H9 (cell line): ENCODE data around the gene CYP21A2. TPM values are rescaled to one million over a fixed set of nuclear protein-coding genes. Genes with fewer than 3 reads are reported as not detected.
"Not testable (repeated sequence)": the region's sequence is repeated elsewhere in the genome, so short reads cannot be mapped to it uniquely, and the experiment has no call there.

Experiments
- DNase-seq: peaks from one replicate; pipeline ENCODE4 v3.0.0-alpha.2; 2017
- H2AFZ ChIP-seq: one replicate; pipeline ENCODE4 v1.6.1; 2013; ENCODE audit warnings: mild to moderate bottlenecking, low read length, control low read depth, moderate library complexity
- H2AK5ac ChIP-seq: 2 replicates; pipeline ENCODE4 v1.6.1; 2013; ENCODE audit warnings: low read length, control low read depth, mixed read lengths; ENCODE audit not compliant: insufficient read length
- H2BK120ac ChIP-seq: one replicate; pipeline ENCODE4 v1.6.1; 2013; ENCODE audit warnings: low read depth, mild to moderate bottlenecking, low read length, control low read depth, inconsistent platforms; ENCODE audit not compliant: poor library complexity, severe bottlenecking
- H2BK12ac ChIP-seq: 2 replicates; pipeline ENCODE4 v1.6.1; 2013; ENCODE audit warnings: low read length, control low read depth, mixed read lengths, low read depth; ENCODE audit not compliant: insufficient read length
- H2BK15ac ChIP-seq: 2 replicates; pipeline ENCODE4 v1.6.1; 2013; ENCODE audit warnings: low read depth, low read length, control low read depth
- H2BK20ac ChIP-seq: one replicate; pipeline ENCODE4 v1.6.1; 2013; ENCODE audit warnings: low read depth, mild to moderate bottlenecking, low read length, control low read depth, inconsistent platforms; ENCODE audit not compliant: poor library complexity, severe bottlenecking
- H2BK5ac ChIP-seq: 2 replicates; pipeline ENCODE4 v1.6.1; 2013; ENCODE audit warnings: low read length, control low read depth, mixed read lengths; ENCODE audit not compliant: insufficient read length
- H3K14ac ChIP-seq: 2 replicates; pipeline ENCODE4 v1.6.1; 2013; ENCODE audit warnings: low read length, control low read depth; ENCODE audit not compliant: insufficient read depth
- H3K18ac ChIP-seq: 2 replicates; pipeline ENCODE4 v1.6.1; 2013; ENCODE audit warnings: low read depth, mild to moderate bottlenecking, mixed read lengths, low read length, control low read depth; ENCODE audit not compliant: insufficient read length
- H3K23ac ChIP-seq: 2 replicates; pipeline ENCODE4 v1.6.1; 2013; ENCODE audit warnings: low read length, control low read depth, mixed read lengths, low read depth; ENCODE audit not compliant: insufficient read length
- H3K23me2 ChIP-seq: 2 replicates; pipeline ENCODE4 v1.6.1; 2013; ENCODE audit warnings: low read depth, mild to moderate bottlenecking, mixed read lengths, low read length, control low read depth; ENCODE audit not compliant: insufficient read length, poor library complexity, severe bottlenecking
- H3K27ac ChIP-seq: 2 replicates; pipeline ENCODE4 v1.5.1; 2013; ENCODE audit warnings: low read length, control low read depth, mixed read lengths, low read depth; ENCODE audit not compliant: insufficient read length
- H3K27me3 ChIP-seq: 2 replicates; pipeline ENCODE4 v1.6.1; 2013; ENCODE audit warnings: low read length, control low read depth, inconsistent platforms; ENCODE audit not compliant: insufficient read depth
- H3K4ac ChIP-seq: 2 replicates; pipeline ENCODE4 v1.6.1; 2013; ENCODE audit warnings: low read depth, mild to moderate bottlenecking, control low read depth, inconsistent platforms, low read length, moderate library complexity
- H3K4me1 ChIP-seq: 2 replicates; pipeline ENCODE4 v1.6.1; 2013; ENCODE audit warnings: low read length, control low read depth, inconsistent platforms; ENCODE audit not compliant: insufficient read depth
- H3K4me2 ChIP-seq: 2 replicates; pipeline ENCODE4 v1.6.1; 2013; ENCODE audit warnings: low read length, control low read depth, mixed read lengths; ENCODE audit not compliant: insufficient read length, insufficient read depth
- H3K56ac ChIP-seq: 2 replicates; pipeline ENCODE4 v1.6.1; 2013; ENCODE audit warnings: low read depth, mild to moderate bottlenecking, mixed read lengths, low read length, control low read depth; ENCODE audit not compliant: insufficient read length
- H3K79me1 ChIP-seq: 2 replicates; pipeline ENCODE4 v1.6.1; 2013; ENCODE audit warnings: low read depth, mild to moderate bottlenecking, moderate library complexity, low read length, control low read depth, inconsistent platforms; ENCODE audit not compliant: insufficient read depth, poor library complexity, severe bottlenecking
- H3K79me2 ChIP-seq: 2 replicates; pipeline ENCODE4 v1.6.1; 2013; ENCODE audit warnings: low read length, control low read depth, inconsistent platforms; ENCODE audit not compliant: insufficient read depth
- H3K9ac ChIP-seq: 2 replicates; pipeline ENCODE4 v1.6.1; 2013; ENCODE audit warnings: low read length, control low read depth, mixed read lengths; ENCODE audit not compliant: insufficient read length; ENCODE audit errors: extremely low read depth
- H3K9me3 ChIP-seq: one replicate; pipeline ENCODE4 v1.6.1; 2013; ENCODE audit warnings: low read depth, low read length, inconsistent platforms; ENCODE audit not compliant: control insufficient read depth
- H3T11ph ChIP-seq: one replicate; pipeline ENCODE4 v1.6.1; 2013; ENCODE audit warnings: mild to moderate bottlenecking, low read length, control low read depth, inconsistent platforms
- H4K20me1 ChIP-seq: one replicate; pipeline ENCODE4 v1.6.1; 2013; ENCODE audit not compliant: control insufficient read depth, insufficient read length, insufficient read depth
- H4K5ac ChIP-seq: 2 replicates; pipeline ENCODE4 v1.6.1; 2013; ENCODE audit warnings: low read depth, mild to moderate bottlenecking, mixed read lengths, low read length, control low read depth; ENCODE audit not compliant: insufficient read length
- H4K8ac ChIP-seq: replicated peaks from 2 replicates; pipeline ENCODE4 v1.6.1; 2013; ENCODE audit warnings: low read length, control low read depth, mixed read lengths, low read depth; ENCODE audit not compliant: insufficient read length
- H4K91ac ChIP-seq: 2 replicates; pipeline ENCODE4 v1.6.1; 2013; ENCODE audit warnings: low read depth, mild to moderate bottlenecking, moderate library complexity, mixed read lengths, low read length, control low read depth; ENCODE audit not compliant: insufficient read length
- H3K27ac Mint-ChIP-seq, 3 experiments: 2 replicates in 2 of 3; 3 replicates in 1 of 3; pipeline ENCODE4 v1.8.0; 2020 to 2021; ENCODE audit warnings: mixed read lengths in 3 of 3, mild to moderate bottlenecking in 1 of 3, moderate library complexity in 1 of 3
- H3K27me3 Mint-ChIP-seq: 2 replicates; pipeline ENCODE4 v1.8.0; 2021; ENCODE audit warnings: low read depth, mild to moderate bottlenecking, moderate library complexity, mixed read lengths
- H3K36me3 Mint-ChIP-seq, 3 experiments: 2 replicates in 2 of 3; 3 replicates in 1 of 3; pipeline ENCODE4 v1.8.0; 2020 to 2021; ENCODE audit warnings: low read depth in 3 of 3, mixed read lengths in 3 of 3; ENCODE audit not compliant: insufficient read depth in 1 of 3
- H3K4me1 Mint-ChIP-seq, 2 experiments: 2 replicates each; pipeline ENCODE4 v1.8.0; 2020; ENCODE audit warnings: mixed read lengths in 2 of 2
- H3K4me3 Mint-ChIP-seq, 2 experiments: 2 replicates in 1 of 2; 3 replicates in 1 of 2; pipeline ENCODE4 v1.8.0; 2020 to 2021; ENCODE audit warnings: mild to moderate bottlenecking in 2 of 2, mixed read lengths in 2 of 2, moderate library complexity in 1 of 2
- H3K9me3 Mint-ChIP-seq, 2 experiments: 2 replicates in 1 of 2; 3 replicates in 1 of 2; pipeline ENCODE4 v1.8.0; 2020; ENCODE audit warnings: mild to moderate bottlenecking in 2 of 2, mixed read lengths in 2 of 2, moderate library complexity in 1 of 2
- WGBS: extraction: QIAGEN DNeasy Blood & Tissue Kit; methylation state at CpG from one replicate; pipeline ENCODE4 v1.1.7; 2013; ENCODE audit warnings: missing lambda C conversion rate, low lambda C conversion rate, mixed read lengths; ENCODE audit not compliant: insufficient read length; ENCODE audit errors: extremely low coverage; 5-methylcytosine and 5-hydroxymethylcytosine counted together
- total RNA-seq: library from RNA; stranded (reverse); gene quantifications from 2 replicates; pipeline ENCODE4 v1.2.1, GENCODE V29; 2021

CYP21A2 gene
- total RNA-seq, 1 experiment from 2014 or later = not detected

DNA sequence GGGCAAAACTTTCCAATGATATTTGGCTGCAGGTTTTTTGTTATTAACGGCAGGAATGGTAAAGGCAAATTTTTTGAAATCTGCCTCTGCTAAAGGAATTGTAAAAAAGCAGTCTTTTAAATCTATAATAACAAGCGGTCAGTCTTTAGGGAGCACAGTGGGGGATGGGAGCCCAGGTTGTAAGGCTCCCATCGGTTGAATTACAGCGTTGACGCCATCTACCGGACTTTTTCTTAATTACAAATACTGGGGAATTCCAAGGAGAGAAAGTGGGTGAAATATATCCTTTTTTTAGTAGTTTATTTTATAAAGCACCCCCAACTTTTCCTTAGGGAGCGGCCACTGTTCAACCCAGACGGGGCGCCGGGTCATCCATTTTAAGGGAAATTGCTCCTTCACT is 16.1 kb upstream of the CYP21A2 start:
- not testable (repeated sequence) for H3K14ac ChIP-seq, H3K36me3 Mint-ChIP-seq, H3K79me1 ChIP-seq, H3K23me2 ChIP-seq, H3K27ac ChIP-seq, H4K20me1 ChIP-seq, H2BK20ac ChIP-seq, H3K23ac ChIP-seq, H2BK120ac ChIP-seq, H3K56ac ChIP-seq, H3K4me3 Mint-ChIP-seq, H3K79me2 ChIP-seq, H3K27ac Mint-ChIP-seq, H2BK5ac ChIP-seq, H3K4me2 ChIP-seq, H3K27me3 Mint-ChIP-seq, H3K4ac ChIP-seq, DNase-seq, H2BK12ac ChIP-seq, H3K4me1 ChIP-seq, H3K18ac ChIP-seq, H3K4me1 Mint-ChIP-seq, H3K9me3 ChIP-seq, H3K27me3 ChIP-seq, H3K9me3 Mint-ChIP-seq, H4K8ac ChIP-seq, H3T11ph ChIP-seq, H3K9ac ChIP-seq, H2AFZ ChIP-seq, H4K5ac ChIP-seq, H2BK15ac ChIP-seq, H4K91ac ChIP-seq, H2AK5ac ChIP-seq
- WGBS = no CpG with 5 or more reads among the region's 10 CpGs

DNA sequence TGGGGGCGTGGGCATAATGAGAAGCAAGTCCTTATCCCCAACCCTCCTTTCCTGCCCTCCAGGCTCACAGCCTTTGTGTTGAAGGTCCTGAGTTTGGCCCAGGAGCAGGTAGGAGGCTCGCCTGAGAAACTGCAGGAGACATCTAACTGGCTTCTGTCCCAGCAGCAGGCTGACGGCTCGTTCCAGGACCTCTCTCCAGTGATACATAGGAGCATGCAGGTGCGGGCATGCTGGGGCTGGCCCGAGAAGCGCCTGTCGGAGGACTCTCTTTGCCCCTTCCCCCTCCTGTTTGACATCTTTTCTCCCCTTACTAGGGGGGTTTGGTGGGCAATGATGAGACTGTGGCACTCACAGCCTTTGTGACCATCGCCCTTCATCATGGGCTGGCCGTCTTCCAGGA is 9.6 kb upstream of the CYP21A2 start:
- H3K27me3 Mint-ChIP-seq, H2BK12ac ChIP-seq, H2AFZ ChIP-seq, H3K14ac ChIP-seq, H3K23me2 ChIP-seq, H3T11ph ChIP-seq, H4K91ac ChIP-seq, H3K4me1 Mint-ChIP-seq, H3K27me3 ChIP-seq, H3K79me2 ChIP-seq, H3K18ac ChIP-seq, H2BK5ac ChIP-seq, H2BK15ac ChIP-seq, H3K27ac Mint-ChIP-seq, H3K23ac ChIP-seq, H2BK20ac ChIP-seq, H3K27ac ChIP-seq, H3K79me1 ChIP-seq, H4K8ac ChIP-seq, H3K4me1 ChIP-seq, H2AK5ac ChIP-seq, H3K56ac ChIP-seq, H3K9me3 Mint-ChIP-seq, H3K36me3 Mint-ChIP-seq, H3K4me2 ChIP-seq, H3K4me3 Mint-ChIP-seq, H2BK120ac ChIP-seq, H4K20me1 ChIP-seq, H3K4ac ChIP-seq, H3K9ac ChIP-seq, H3K9me3 ChIP-seq, DNase-seq, H4K5ac ChIP-seq: not testable (repeated sequence)
- no CpG with 5 or more reads among the region's 10 CpGs for WGBS
